ENCODE data around the gene NECTIN4.
"Not testable (repeated sequence)": the region's sequence is repeated elsewhere in the genome, so short reads cannot be mapped to it uniquely, and the experiment has no call there.

The NECTIN4 gene

GRCh38 chr1:161082996-161083747 lies 6.2 kb downstream of the NECTIN4 start:
- no peak for DNase-seq (ENCODE audit: low spot score)

- DNase-seq (ENCODE audit: low spot score), result no peak
These were observed 6.9 kb downstream of the NECTIN4 start for GRCh38 chr1:161082483-161082882.

GRCh38 chr1:161081519-161081918 lies 7.8 kb downstream of the NECTIN4 start:
- no peak for DNase-seq (ENCODE audit: low spot score)

GRCh38 chr1:161080441-161081405 lies 8.6 kb downstream of the NECTIN4 start:
- no peak for DNase-seq (ENCODE audit: low spot score)

- DNase-seq (ENCODE audit: low spot score), result no peak
These were observed 9.8 kb downstream of the NECTIN4 start for GRCh38 chr1:161079436-161080110.

- DNase-seq (ENCODE audit: low spot score), result no peak
These were observed 11.9 kb downstream of the NECTIN4 start for GRCh38 chr1:161077426-161077825.

GRCh38 chr1:161076410-161076809 lies 12.9 kb downstream of the NECTIN4 start:
- no peak for DNase-seq (ENCODE audit: low spot score)

- DNase-seq (ENCODE audit: low spot score), result no peak
These were observed 14.5 kb downstream of the NECTIN4 start for GRCh38 chr1:161074676-161075368.

GRCh38 chr1:161073474-161074121 lies 15.8 kb downstream of the NECTIN4 start:
- no peak for DNase-seq (ENCODE audit: low spot score)

- no peak for DNase-seq (ENCODE audit: low spot score)
These were observed 16.5 kb downstream of the NECTIN4 start for GRCh38 chr1:161072751-161073449.

- DNase-seq (ENCODE audit: low spot score), result no peak
These were observed 17.4 kb downstream of the NECTIN4 start for GRCh38 chr1:161071886-161072371.

- no peak for DNase-seq (ENCODE audit: low spot score)
These were observed 18.6 kb downstream of the NECTIN4 start for GRCh38 chr1:161070761-161071160.

GRCh38 chr1:161069731-161070270 lies 19.6 kb downstream of the NECTIN4 start, which contains the start of gene ARHGAP30:
Gene ARHGAP30, minus strand, starts transcription at chr1:161069891. Its CDS starts 267 bp downstream, at chr1:161069624.
- no peak for DNase-seq (ENCODE audit: low spot score)

- no peak for DNase-seq (ENCODE audit: low spot score)
These were observed 20.1 kb downstream of the NECTIN4 start for GRCh38 chr1:161069241-161069640.

- no peak for DNase-seq (ENCODE audit: low spot score)
These were observed 20.8 kb downstream of the NECTIN4 start for GRCh38 chr1:161068306-161069234.

- no peak for DNase-seq (ENCODE audit: low spot score)
These were observed 22.7 kb downstream of the NECTIN4 start for GRCh38 chr1:161066694-161067093.

GRCh38 chr1:161065681-161066080 lies 23.7 kb downstream of the NECTIN4 start:
- not testable (repeated sequence) for DNase-seq (ENCODE audit: low spot score)

- DNase-seq (ENCODE audit: low spot score), result not testable (repeated sequence)
These were observed 25.4 kb downstream of the NECTIN4 start for GRCh38 chr1:161063936-161064335.

- no peak for DNase-seq (ENCODE audit: low spot score)
These were observed 27.9 kb downstream of the NECTIN4 start for GRCh38 chr1:161061419-161061818.
